HUES48 (cell line): ENCODE data around the gene PTPRN2.

Experiments used
- H3K27ac ChIP-seq: one replicate; pipeline ENCODE4 v1.7.0; 2013; ENCODE audit warnings: low read depth, low read length, inconsistent platforms
- H3K27me3 ChIP-seq: 2 replicates; pipeline ENCODE4 v1.6.1; 2013; ENCODE audit warnings: mild to moderate bottlenecking, low read length; ENCODE audit not compliant: control insufficient read depth, insufficient read depth
- H3K36me3 ChIP-seq: 2 replicates; pipeline ENCODE4 v1.6.1; 2013; ENCODE audit warnings: low read length; ENCODE audit not compliant: control insufficient read depth, insufficient read depth
- H3K4me1 ChIP-seq: 2 replicates; pipeline ENCODE4 v1.6.1; 2013; ENCODE audit warnings: mild to moderate bottlenecking, low read length; ENCODE audit not compliant: control insufficient read depth, insufficient read depth
- H3K4me3 ChIP-seq: 2 replicates; pipeline ENCODE4 v1.5.1; 2013; ENCODE audit warnings: mild to moderate bottlenecking, low read depth, low read length
- H3K9ac ChIP-seq: 2 replicates; pipeline ENCODE4 v1.6.1; 2013; ENCODE audit warnings: mild to moderate bottlenecking, low read depth, low read length, moderate library complexity
- H3K9me3 ChIP-seq: 2 replicates; pipeline ENCODE4 v1.6.1; 2013; ENCODE audit warnings: low read length; ENCODE audit not compliant: control insufficient read depth, insufficient read depth

The PTPRN2 gene

DNA sequence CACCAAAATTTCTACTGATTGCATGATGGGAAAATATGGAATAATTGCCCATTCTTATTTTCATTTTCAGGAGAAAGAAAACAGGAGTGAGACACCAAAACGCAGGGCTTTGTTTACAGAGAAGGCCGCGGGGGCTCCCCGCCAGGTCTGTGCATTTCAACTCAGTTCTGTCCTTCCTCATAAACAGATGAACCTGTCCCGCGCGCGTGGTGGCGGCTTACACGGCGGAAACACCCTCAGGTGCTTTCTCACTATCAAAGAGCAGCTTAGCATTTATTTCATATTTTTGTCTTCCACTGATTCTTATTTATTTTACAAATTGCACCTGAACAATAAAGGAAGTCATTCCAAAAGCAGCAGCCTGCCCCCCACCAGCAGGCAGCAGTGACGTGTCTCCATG lies 579.4 kb downstream of the PTPRN2 start:
- Histone ChIP-seq H3K4me3 (no peak overlapping the region), H3K4me1 (peaks cover 46% of the 10 kb centered on the region), H3K27me3 (no peaks in the 10 kb centered on the region), H3K27ac (peak overlapping the region; percentile 2), H3K36me3 (no peaks in the 10 kb centered on the region), H3K9me3 (no peaks in the 10 kb centered on the region), H3K9ac (no peak overlapping the region; the same call in 1 of the 2 replicates)

DNA sequence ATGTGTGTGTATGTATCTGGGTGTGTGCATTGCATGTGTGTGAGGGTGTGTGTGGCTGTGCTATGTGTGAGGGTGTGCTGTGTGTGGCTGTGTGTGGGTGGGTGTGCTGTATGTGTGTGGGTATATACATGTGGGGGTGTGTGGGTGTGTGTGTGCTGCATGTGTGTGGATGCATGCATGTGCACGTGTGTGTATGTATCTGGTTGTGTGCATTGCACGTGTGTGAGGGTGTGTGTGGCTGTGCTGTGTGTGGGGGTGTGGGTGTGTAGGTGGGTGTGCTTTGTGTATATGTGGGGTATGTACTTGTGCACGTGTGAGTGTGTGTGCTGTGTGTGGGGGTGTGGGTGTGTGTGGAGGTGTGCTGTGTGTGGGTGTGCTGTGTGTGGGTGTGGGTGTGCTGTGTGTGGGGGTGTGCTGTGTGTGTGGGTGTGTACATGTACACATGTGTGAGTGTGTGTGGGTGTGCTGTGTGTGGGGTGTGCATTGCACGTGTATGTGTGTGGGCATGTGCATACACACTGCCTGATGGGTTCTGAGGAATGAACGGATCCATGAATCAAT lies 579.8 kb downstream of the PTPRN2 start:
- Histone ChIP-seq H3K27me3 (no peaks in the 10 kb centered on the region), H3K4me3 (no peak overlapping the region), H3K27ac (no peak overlapping the region), H3K36me3 (no peaks in the 10 kb centered on the region), H3K9me3 (no peaks in the 10 kb centered on the region), H3K4me1 (peaks cover 46% of the 10 kb centered on the region), H3K9ac (no peak overlapping the region)

DNA sequence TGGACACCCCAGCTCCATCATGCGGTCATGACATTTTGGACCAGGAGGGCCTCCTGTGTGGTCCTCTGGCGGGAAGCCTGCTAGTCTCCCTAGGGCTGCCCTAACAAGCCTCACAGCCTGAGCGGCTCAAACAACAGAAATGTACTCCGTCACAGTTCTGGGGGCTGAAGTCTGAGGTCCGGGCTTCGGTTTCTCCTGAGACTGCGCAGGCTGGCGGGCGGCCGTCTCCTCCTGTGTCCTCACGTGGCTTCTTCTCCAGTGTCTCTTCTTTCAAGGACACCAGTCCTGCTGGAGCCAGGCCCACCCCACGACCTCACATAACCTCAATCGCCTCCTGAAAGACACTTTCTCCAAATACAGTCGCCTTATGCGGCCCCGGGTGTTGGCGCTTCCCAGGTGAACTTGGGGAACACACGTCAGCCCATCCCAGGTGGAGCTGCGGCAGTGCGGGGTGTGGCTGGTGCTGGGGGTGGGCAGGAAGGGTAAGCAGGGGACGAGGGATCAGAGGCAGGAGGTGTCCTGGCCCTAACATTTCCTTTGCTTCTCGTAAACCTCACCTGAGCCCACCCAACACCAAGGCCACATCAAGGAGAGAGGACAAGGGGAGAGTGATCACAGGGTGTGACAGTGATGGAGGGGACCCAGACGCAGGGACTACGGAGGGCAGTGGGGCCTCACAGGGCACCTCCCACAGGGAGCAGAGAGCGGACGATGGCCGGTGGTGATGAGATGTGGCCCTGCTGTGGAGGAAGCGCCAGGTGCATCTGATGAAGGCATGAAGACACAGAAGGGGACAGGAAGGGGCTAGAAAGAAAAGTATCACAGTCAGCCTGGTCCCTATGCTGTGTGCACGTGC lies 580.6 kb downstream of the PTPRN2 start:
- Histone ChIP-seq H3K27me3 (no peaks in the 10 kb centered on the region), H3K27ac (no peak overlapping the region), H3K9ac (no peak overlapping the region)

DNA sequence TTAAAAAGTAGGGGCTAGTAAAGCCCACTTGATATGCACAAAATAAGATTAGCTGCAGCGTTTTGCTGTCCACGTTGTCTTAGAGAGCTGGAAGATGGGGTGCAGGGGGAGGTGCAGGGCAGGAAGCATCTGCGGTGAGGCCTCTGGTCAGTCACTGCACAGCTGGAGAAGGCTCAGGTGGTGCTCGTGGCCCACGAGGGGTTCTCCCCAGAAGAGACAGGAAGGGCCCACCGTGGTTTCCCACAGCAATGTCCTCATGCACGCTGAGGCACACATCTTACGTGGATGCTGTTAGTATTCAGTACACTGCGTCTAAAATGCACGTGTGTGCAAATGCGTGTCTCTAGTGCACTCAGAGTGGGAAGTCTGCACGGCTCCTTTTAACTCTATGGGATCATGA lies 582.1 kb downstream of the PTPRN2 start:
- no peaks in the 10 kb centered on the region for H3K9me3 ChIP-seq
- no peak overlapping the region for H3K4me3 ChIP-seq
- H3K4me1 ChIP-seq = peaks cover 42% of the 10 kb centered on the region
- H3K27ac ChIP-seq = no peak overlapping the region
- H3K27me3 ChIP-seq = no peaks in the 10 kb centered on the region
- no peaks in the 10 kb centered on the region for H3K36me3 ChIP-seq
- H3K9ac ChIP-seq = no peak overlapping the region

More for the DNA sequence above, 580.6 kb downstream of the PTPRN2 start:
- no peak overlapping the region for H3K4me3 ChIP-seq
- H3K4me1 ChIP-seq = peaks cover 46% of the 10 kb centered on the region
- no peaks in the 10 kb centered on the region for H3K36me3 ChIP-seq
- H3K9me3 ChIP-seq = no peaks in the 10 kb centered on the region

DNA sequence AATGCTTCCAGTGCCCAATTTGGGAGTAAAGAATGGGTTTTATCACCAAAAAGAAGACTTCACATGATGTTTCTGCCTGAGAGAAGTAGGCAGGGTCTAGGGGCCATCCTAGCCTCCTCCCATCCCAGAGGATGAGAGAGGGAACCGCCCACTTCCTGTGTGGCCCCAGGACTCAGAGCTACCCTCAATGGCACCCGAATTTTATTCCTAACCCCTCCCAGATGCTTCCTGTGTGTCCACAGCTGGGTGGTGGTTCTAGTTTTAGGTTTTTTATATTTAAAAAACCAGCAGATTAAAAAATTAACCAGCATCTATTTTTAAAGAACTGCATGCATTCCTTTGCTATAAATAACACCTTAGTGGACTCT lies 583.5 kb downstream of the PTPRN2 start:
- Histone ChIP-seq H3K27ac (no peak overlapping the region), H3K27me3 (no peaks in the 10 kb centered on the region), H3K4me1 (peaks cover 30% of the 10 kb centered on the region), H3K9ac (no peak overlapping the region), H3K36me3 (no peaks in the 10 kb centered on the region), H3K9me3 (no peaks in the 10 kb centered on the region), H3K4me3 (no peak overlapping the region)

DNA sequence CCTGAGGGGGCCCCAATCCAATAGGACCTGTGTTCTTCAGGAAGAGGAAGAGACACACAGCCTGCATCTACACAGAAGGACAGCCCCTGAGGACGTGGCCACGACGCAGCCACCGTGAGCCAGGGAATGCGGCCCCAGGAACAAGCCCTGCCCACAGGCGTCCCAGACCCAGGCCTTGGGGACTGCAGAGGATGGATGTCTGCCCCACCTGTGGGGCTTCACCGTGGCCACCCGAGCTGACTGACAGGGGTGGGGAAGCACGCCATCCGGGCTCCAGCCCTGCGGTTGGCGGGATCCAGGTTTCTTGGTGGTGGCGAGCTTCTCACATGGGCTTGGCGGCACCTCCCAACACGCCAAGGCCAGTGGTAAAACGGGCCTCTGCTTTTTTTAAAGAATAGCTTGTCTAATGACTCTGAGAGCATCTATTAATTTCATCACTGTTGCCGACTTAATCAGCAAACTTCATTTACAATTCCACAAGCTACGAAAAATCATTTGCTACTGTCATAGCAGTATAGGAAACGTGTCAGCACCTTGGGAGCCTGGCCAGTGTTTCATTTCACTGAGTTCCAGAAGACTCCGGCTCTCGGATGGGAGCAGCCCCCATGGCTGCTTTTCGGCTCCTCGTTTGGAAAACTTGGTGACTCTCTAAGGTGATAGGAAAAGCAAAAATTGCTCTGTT lies 584.0 kb downstream of the PTPRN2 start:
- Histone ChIP-seq H3K9me3 (no peaks in the 10 kb centered on the region), H3K9ac (no peak overlapping the region), H3K27me3 (no peaks in the 10 kb centered on the region), H3K4me1 (peaks cover 24% of the 10 kb centered on the region), H3K4me3 (no peak overlapping the region), H3K27ac (no peak overlapping the region), H3K36me3 (no peaks in the 10 kb centered on the region)

DNA sequence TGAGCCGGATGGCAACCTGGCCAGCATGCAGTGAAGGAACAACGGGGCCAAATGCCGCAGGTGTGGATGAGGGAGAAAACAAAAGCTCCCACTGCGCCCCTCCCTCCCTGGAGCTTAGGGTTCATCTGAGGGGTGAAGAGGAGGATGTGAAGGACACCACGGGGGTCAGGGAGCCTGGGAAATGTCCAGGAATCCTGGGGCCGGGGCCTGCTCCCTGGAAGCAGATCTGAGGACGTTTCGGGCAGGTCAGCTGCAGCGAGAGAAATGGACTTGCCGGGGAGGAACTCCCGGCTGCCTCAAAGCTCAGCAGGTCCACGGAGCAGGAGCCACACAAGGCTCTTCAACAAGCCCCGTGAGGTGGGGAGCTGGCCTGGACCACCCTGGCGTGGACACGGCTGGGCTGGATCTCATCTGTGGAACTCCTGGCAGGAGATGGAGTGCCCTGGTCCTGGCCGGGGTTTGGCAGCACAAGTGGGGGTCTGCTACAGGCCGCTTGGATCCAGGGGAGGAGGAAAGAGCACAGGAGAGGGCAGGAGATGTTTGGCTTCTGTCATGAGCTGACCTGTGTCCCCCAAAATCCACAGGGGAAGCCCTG lies 585.0 kb downstream of the PTPRN2 start:
- Histone ChIP-seq H3K27ac (no peak overlapping the region), H3K9me3 (no peaks in the 10 kb centered on the region), H3K4me1 (peaks cover 18% of the 10 kb centered on the region), H3K36me3 (no peaks in the 10 kb centered on the region), H3K9ac (no peak overlapping the region), H3K4me3 (no peak overlapping the region), H3K27me3 (no peaks in the 10 kb centered on the region)

DNA sequence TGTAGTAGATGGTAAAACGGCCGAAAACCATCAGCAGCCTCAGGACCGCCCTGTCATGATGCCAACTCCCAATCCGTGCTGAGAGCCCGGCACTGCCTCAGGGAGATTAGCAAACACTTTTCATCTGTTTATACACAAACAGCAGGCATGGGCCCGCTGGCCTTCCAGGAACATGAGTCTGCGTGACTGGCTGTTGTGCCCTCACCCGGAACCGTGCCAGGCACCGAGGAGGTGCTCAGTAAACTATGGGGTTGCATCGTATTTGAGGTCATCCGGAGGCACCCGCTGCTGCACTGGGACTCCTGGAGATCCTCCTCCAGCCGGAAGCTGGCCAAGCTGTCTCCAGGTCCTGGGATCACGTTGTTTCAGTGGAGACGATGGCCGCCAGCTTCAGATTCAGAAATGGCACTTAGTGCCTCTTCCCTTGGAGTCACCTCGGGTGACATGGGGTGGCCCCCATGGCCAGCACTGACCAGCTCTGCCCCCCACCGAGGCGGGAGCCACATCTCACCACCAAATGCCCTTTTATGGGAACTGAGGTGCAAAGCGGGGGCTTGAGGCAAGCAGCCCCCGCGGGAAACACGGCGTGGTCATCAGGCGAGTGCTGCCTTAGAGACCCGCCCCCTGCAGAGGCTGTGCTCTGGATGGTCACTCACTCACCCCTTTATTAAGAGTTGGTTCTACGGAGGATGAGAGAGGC lies 585.9 kb downstream of the PTPRN2 start:
- no peaks in the 10 kb centered on the region for H3K27me3 ChIP-seq
- H3K36me3 ChIP-seq = no peaks in the 10 kb centered on the region
- H3K9me3 ChIP-seq = no peaks in the 10 kb centered on the region
- peaks cover 18% of the 10 kb centered on the region for H3K4me1 ChIP-seq
- H3K27ac ChIP-seq = no peak overlapping the region
- H3K9ac ChIP-seq = no peak overlapping the region
- H3K4me3 ChIP-seq = no peak overlapping the region

DNA sequence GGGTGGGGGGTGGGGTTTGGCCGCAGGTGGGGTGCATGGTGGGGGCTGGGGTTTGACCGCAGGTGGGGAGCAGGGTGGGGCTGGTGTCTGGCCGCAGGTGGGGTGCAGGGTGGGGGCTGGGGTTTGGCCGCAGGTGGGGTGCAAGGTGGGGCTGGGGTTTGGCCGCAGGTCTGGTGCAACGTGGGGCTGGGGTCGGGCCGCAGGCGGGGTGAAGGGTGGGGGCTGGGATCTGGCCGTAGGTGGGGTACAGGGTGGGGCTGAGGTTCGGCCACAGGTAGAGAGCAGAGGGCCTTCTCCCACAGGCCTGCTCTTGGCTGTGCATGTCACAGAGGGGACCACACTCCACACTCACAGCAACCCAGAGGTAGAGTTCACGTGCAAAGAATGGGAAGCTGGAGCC lies 586.6 kb downstream of the PTPRN2 start:
- no peaks in the 10 kb centered on the region for H3K27me3 ChIP-seq
- H3K4me1 ChIP-seq = peaks cover 18% of the 10 kb centered on the region
- no peak overlapping the region for H3K4me3 ChIP-seq
- H3K9me3 ChIP-seq = no peaks in the 10 kb centered on the region
- H3K27ac ChIP-seq = no peak overlapping the region
- no peaks in the 10 kb centered on the region for H3K36me3 ChIP-seq
- no peak overlapping the region for H3K9ac ChIP-seq

DNA sequence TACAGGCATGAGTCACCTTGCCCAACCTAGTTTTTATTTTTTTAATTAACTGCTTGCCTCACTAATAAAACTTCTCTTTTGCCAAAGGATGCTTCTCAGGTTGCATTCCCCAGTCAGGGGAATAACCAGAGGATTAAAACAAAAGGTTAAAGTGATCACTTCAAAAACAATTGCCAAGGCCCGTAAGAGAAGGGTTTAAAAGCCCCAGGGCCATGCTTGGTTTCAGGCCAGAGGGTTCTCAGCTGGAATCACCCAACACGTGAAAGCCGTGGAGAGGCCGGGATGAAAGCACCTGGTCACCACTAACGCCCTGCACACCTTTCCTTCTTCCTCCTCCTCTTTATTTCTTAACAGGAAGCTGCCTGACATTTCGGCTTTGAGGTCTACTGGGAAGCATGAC lies 587.5 kb downstream of the PTPRN2 start:
- H3K4me1 ChIP-seq = peaks cover 13% of the 10 kb centered on the region
- H3K36me3 ChIP-seq = no peaks in the 10 kb centered on the region
- H3K27me3 ChIP-seq = no peaks in the 10 kb centered on the region
- H3K27ac ChIP-seq = no peak overlapping the region
- H3K9ac ChIP-seq = no peak overlapping the region
- H3K4me3 ChIP-seq = no peak overlapping the region
- no peaks in the 10 kb centered on the region for H3K9me3 ChIP-seq
